GDM1 (cell line): ENCODE results near the gene CARTPT.

Experiments
- DNase-seq: peaks from one replicate; lab custom pipeline; 2025; lab: John Stamatoyannopoulos, UW

Gene CARTPT

DNA sequence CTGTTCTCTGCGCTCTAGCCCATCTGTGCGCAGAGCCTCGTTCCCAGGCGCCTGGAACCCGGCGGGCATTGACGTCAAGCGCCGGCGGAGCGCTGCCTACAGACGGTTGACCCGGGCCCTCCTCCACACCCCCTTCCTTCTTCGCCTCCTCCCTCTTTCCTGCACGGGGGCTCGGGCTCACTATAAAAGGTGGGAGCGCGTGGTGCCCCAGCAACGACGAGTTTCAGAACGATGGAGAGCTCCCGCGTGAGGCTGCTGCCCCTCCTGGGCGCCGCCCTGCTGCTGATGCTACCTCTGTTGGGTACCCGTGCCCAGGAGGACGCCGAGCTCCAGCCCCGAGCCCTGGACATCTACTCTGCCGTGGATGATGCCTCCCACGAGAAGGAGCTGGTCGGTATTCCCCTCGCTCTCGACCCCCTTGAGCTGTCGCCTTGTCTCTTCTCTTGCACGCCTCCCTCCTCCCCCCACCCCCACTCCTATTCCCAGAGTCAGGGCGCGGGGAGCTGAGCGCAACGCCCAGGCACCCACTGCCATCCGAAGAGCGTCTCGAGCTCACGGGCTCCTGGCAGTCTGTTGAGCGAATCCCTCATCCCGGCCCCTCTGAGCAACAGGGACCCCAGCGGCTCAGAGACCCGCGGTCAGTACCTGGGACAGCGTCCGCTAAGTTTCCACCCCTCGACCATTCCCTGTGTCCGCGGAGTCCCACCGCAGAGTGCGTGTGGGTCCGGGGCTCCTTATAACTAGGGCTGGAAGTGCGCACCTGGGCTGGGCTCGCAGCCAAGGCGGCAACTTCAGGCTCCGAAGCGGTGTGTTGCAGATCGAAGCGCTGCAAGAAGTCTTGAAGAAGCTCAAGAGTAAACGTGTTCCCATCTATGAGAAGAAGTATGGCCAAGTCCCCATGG lies at the start of gene CARTPT:
Gene CARTPT (plus strand): TSS at position 213 of the 902 bp plus-strand sequence. CDS start 19 bp downstream, at position 232.
- DNase-seq: no peak

DNA sequence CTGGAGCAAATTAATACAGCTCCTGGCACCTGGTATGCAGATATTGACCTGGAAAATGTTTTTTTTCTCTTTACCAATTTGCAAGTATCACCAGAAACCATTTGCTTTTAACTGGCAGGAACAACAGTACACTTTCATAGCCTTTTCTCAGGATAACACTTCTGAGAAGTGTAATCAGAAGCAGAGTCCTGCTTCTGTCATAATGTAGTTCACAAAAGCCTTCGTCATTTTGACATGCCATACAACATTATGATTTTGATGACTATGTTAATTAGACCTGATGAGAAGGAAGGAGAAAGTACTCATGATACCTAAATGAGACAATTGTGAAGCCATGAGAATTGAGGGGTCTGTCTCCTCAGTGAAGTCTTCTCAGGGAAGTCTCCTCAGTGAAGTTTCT lies 41.1 kb upstream of the CARTPT start:
- no peak for DNase-seq

DNA sequence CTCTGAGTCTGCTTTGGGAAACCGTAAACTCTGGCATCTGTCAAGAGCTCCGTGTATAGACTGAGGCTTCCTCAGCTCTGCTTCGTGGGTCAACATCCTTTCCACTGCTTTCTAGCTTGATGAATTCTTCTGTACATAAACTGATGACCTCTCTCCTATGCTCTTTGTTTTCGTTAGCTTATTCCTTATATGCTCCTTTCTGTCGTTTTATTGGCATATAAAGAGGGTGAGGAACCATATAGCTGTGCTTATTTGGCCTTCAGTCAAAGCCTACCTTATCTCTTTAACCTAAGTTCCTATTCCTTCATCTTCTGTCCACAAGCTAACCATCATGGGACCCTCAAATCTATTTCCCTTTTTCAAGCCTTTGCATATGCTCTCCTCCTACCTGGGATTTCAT lies 39.4 kb upstream of the CARTPT start:
- no peak for DNase-seq

DNA sequence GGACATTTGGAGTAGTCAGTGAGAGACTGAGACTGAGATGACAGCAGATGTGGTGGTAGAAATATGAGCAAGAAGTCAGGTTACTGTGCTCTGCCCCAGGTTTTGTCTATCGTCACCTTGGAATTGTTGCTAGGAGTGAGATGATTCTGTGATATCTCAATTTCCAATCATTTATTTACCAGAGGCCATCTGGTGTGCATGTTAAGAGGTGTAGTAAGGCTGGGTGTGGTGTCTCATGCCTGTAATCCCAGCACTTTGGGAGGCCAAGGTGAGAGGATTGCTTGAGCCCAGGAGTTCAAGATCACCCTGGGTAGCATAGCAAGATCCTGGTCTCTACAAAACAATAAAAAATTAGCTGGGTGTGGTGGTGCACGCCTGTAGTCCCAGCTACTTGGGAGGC lies 38.6 kb upstream of the CARTPT start:
- DNase-seq: no peak

DNA sequence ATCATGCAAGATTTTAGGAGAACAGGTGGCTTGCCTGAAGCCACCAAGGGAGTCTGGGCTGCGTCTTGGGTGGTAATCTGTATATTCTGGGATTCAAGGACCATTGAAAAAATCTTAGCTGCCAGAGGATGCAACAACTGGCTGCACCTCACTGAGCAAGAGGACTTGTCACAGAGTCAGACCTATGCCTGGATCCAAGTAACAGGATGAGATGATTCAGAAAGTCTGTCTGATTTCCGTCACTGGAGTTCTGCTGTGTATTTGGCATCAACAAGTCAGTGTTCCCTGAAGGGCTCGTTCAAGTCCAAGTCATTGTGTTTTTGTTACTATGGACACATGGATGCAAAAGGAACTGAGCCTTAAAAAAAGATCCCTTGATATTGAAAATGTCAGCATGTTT lies 37.8 kb upstream of the CARTPT start:
- DNase-seq: no peak

DNA sequence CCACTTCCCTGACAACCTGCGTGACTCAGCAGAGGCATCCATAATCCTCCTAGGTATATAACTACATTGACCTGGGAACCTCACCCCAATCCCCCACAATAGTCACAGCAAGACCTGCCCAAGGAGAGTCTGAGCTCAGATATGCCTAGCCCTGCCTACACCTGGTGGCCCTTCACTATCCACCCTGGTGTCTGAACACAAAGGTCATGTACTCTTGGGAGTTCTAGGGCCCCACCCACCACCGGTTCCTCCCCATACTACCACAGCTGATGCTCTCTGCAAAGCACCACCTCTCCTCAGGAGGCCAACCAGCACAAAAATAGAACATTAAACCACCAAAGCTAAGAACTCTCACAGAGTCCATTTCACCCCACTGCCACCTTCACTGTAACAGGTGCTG lies 34.8 kb upstream of the CARTPT start:
- no peak for DNase-seq

DNA sequence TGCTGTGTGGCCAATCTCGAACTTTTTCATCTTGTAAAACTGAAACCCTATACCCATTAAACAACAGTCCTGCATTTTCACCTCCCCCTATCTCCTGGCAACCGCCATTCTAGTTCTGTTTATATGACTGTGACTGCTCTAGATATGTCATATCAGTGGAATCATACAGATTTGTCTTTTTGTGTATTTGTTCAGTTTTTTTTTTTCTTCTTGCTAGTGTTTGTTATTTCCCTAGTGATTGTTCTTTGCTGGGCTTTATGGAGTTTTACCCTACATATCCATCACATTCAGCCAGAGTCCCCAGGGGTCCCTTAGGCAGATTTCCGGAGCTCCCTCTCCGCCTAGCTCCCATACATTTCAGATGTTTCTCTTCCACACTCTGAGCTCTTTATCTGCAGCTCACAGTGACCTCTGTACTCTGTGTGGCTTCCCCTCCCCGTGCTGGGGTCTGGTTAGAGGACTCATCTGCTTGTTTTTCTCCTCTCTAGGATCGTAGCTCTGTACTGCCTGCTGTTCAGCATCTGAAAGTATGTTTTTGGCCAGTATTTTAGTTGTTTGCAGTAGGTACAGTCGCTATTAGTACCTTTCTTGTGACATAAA lies 25.1 kb upstream of the CARTPT start:
- DNase-seq: no peak

DNA sequence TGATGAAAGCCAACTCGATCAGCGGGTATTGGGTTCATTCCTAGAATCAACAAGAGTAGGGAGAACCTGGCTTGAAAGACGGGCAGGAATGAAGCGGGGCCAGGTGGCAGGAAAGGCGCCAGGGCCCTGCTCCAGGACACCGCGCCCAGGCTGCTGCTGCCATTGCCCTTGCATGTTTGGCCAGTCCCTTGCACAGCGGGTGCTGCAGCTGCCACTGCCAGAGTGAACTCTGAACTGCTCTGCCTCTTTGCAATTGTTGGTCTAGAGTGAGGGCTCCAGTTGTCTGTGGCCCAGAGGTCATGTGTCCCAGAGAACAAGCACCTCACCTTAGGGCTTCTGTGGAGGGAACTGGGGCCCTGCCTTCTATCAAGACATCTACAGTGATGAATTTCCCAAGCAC lies 24.0 kb upstream of the CARTPT start:
- DNase-seq: no peak

DNA sequence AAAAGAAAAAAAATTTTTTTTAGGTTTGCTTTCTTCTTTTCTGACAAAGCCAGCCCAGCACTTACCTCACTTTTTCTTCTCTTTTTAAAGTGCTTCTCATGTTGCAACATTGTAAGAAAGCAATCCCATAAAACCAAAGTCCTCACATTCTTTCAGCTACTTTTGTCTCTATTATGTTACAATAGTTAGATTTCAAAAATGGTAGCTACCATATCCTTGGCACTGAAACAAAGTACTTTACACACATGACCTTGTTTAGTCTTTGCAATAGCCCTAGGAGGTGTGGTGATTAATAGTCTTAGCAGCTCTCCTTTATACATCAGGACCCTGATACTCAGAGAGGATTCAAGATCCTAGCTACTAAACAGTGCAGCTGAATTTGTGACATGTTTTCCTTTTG lies 23.5 kb upstream of the CARTPT start:
- DNase-seq: no peak

DNA sequence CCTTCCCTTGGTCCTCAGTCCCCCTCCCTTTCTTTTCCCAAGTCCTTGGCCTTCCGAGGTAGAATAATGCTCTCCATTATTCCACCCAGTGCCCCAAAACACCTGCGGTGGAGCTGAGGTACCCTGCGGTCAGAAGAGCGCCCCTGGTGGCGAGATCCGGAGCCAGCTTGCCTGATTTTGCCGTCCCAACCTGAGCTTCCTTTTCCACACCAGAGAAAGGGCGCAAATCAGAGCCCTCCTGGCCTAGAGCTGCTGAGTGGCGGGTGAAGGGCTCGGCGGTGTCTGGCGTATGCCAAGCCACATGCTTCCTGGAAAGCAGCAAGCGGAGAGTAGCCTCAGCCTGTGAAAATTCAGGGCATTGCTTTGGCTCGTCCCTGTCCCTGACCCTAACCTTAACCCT lies 21.1 kb upstream of the CARTPT start:
- DNase-seq: no peak

DNA sequence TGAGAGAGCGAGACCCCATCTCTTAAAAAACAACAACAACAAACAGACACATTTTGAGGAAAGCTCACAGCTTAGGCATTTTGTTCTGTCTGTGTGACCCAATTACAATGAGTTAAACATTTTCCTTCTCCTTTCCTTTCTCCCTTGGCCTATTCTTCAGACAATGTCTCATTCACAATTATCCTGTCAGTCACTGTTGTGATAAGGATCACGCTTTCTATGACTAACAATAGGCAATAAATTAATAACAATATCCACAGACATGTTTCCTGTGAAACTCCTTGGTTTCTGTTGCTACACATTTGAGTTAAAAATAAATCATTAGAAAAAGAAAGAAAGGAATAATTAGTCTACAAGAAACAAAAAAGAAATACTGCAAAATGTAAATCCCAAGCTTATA lies 19.8 kb upstream of the CARTPT start:
- DNase-seq: no peak

DNA sequence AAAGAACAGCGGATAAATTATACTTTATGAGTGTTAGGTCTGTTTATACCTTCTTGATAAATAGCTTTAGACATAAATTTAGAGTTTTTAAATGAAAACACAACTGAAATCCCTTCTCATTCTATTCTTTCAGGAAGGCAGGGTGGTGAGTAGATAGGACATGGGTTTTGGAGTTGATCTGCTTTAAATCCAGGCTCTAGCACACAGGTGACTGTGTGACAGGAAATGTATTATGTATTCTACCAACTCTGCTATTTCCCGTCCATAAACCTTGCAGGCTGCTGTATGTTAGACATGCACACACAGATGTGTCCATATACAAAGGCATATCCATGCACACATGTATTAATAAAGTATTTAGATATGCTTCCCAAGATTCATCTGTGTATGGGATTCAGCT lies 19.3 kb upstream of the CARTPT start:
- no peak for DNase-seq

DNA sequence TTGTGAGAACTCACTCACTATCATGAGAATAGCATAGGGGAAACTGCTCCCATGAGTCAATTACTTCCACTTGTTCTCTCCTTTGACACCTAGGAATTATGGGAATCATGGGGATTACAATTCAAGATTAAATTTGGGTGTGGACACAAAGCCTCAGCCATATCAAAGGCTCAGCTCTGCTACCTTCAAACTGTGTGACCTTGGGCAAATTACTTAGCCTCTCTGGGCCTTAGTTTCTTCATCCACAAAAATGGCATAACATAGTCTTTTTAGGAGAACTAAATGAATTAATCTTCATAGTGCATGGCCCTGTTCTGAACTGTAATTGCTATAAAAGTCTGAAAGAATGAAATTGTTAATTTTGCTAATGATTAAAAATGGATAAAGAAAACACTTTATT lies 18.3 kb upstream of the CARTPT start:
- no peak for DNase-seq

DNA sequence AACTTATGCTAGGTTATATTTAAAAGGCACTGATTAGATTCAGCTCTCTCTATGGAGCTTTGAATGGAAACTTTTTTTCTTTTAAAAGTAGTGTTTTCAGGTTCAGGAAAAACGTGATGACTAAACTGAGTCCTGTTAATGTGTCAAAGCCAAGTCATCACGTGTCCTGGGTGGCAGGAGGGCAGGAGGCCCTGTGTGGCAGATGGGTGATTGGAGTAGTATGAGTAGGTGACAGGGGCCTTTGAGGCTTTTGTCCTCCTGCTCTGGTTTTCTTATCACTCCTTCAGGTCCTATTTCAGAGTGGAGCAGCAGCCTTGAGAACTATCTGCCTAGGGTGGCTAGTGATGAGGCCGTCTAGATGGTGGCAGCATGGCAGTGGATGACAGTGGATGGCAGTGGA lies 17.7 kb upstream of the CARTPT start:
- no peak for DNase-seq

DNA sequence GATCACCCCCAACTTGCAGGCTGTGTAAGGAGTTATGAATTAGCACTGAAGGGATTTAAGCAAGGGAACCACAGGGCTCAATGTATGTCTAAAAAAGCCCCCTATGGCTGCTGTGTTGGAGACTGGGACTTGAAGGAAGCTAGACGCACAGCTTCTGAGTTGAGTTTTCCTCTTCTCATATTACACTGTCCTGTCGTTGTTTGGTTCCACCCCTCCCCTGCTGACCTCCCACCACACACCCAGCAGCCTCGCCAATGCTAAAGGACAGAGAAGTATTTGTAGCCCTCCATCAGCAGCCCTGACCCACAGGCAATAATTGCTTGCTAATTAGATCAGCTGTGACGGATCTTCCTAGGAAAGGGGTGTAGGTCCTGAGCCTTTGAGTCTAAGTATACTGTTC lies 15.1 kb upstream of the CARTPT start:
- no peak for DNase-seq

DNA sequence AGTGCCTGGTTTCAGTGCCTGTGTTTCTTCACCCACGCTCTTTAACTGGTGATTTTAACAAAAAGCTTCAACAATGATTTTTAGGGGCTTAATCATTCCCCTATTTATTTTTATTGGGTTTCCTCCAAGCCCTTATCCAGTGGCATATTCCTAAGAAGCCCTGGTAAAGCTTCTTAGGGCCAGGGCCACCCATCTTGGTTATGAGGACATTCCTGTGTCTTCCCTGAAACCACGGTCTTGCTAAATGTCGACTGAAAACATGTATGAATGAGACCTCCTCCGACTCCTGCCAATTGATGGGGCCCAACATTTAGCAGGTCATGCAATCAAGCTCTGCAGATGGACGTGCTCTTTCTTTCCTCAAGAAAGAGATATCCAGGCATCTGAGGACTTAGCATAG lies 13.7 kb upstream of the CARTPT start:
- no peak for DNase-seq

DNA sequence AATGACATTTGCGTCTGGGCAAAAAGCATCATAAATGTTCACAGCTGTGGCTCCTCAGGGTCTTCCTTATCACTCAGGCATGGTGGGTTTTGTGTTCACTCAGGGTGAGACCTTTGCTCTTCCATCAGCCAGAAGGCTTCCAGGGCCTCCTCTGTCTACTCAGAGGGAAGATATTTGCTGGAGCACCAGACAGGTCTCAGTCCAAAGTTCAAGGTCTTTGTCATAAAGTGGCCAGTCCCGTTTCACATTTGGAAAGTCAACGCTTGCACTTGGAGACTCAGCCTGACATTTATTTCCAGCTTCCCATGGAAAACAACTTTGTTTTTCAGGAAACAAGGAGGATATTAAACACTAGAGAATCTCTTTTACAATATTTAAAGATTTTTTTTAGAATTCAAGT lies 12.2 kb upstream of the CARTPT start:
- DNase-seq: no peak

DNA sequence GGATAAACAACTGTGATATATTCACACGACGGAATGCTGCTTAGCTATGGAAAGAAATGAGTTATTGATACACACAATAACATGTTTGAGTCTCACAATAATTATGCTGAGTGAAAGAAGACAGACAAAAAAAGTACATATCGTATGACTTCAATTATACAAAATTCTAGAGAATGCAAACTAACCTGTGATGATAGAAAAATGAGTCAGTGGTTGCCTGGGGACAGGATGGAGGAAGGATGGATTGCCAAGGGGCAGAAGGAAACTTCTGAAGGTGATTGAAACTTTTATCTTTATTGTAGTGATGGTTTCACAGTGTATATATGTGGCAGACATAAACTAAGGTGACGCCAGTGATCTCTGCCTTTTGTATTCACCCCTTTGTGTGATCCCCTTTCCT lies 7.5 kb upstream of the CARTPT start:
- DNase-seq: no peak

DNA sequence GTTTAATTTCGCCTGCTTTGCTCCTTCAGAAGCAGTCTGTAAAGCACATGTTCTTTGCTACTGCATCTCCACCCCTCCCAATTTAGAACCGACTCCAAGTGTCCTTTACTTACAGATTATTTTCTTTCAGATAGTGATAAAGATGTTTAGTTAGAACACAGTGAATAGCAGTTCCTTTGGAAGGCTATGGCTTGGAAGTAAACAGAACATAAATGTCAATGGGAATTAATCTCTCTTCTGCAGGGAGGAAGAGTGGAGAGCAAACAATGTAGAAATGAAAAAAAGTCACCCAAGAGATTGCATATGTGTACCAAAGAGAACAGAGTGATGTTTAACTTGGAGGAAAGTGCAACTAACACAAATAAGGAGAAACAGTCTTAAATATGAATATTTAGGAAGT lies 4.2 kb upstream of the CARTPT start:
- DNase-seq: no peak

DNA sequence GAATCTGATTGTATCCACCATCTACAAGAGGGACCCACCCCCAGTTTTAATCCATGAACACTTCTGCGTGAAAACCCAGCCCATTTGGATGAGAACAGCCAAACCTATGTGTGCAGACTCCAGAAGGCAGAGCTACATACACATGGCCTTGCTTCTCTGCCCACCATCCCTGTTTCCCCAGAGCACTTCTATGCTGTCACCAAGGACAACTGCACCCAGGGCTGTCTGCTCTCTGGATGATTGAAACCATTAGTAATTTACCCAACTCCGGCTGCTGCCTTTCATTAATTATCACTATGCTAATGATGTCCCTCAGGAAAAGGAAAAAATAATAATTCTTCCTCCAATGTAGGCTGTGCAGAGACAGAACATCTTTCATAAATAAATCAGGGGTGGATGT lies 8.9 kb downstream of the CARTPT start:
- DNase-seq: no peak

DNA sequence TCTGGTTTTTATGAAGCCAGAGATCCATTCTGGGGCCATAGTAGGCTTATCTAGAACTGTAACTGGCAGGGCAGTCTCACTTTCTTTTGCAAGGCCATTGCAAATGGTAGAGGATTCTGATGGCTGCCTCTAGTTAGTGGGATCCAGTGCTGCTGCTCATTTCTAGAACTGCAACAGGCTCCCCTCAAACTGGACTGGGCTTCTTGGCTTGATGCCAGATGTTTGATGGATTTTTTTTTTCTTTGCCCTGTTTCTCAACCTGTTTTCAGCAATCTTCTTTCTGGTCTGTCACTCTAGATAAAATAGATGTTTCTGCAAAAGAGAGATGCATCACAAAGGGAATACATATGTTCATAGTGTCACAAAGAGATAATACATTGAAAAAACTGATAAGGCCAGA lies 11.9 kb downstream of the CARTPT start:
- DNase-seq: no peak

DNA sequence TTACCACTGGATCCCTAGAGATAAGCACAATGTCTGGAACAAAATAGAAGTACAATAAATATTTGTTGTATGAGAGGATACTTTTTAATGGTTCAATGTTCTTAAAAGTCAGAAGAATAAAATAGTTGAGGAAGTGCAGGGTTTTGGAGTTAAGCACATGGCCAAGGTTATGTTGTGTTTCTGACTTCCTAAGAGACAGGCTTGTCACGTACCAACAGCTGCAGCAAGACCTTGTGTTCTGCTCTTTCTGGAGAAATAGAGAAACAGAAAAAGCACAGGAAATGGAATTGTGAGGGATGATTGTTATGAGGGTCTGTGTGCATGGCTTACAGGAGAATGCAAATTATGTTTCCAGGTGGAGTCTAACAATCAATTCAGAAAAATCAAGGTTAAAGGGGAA lies 12.9 kb downstream of the CARTPT start:
- no peak for DNase-seq

DNA sequence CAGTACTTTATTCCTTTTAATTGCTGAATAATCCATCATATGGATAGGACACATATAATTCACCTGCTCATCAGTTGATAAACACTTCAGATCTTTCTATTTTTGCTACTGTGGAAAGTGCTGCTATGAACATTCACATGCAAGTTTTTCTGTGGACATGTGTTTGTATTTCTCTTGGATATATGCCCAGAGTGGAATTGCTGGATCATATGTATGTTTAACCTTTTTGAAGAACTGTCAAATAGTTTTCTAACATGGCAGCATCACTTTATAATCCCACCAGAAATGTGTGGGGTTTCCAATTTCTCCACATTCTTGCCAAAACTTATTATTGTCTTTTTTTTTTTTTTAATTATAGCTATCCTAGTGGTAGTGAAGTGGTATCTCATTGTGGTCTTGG lies 15.1 kb downstream of the CARTPT start:
- DNase-seq: no peak
